ENCODE measurements around the gene MTA3.

The MTA3 gene

DNA sequence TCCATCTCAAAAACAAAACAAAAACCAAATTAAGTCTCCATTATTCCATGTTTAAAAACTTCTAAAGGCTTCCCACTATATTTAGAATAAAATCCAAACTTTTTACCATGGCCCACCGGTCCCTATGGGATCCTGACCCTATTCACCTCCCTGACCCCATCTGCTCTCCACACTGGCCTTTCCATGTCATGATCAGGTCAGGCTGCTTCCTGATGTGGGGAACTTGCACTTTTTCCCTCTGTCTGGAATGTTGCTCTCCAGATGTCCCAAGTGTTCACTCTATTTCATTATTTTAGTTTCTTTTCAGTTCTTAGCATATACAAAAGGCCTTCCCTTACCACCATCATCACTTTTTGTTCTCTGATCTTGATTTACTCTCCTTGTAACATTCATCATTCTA, 7.5 kb upstream of the MTA3 start:
- no peaks in the 10 kb centered on the region for H3K36me3 ChIP-seq (replicated peaks; ENCODE audit: low read depth, low read length)
- H3K4me1 ChIP-seq (ENCODE audit: low read length) = peaks cover 6% of the 10 kb centered on the region
- H3K9me3 ChIP-seq (ENCODE audit: insufficient read depth, low read length) = no peaks in the 10 kb centered on the region
- H3K9ac ChIP-seq (ENCODE audit: low read length) = no peak overlapping the region
- no peaks in the 10 kb centered on the region for H4K20me1 ChIP-seq (ENCODE audit: insufficient read depth, low read length)
- TF ChIP-seq, protein P1, sequence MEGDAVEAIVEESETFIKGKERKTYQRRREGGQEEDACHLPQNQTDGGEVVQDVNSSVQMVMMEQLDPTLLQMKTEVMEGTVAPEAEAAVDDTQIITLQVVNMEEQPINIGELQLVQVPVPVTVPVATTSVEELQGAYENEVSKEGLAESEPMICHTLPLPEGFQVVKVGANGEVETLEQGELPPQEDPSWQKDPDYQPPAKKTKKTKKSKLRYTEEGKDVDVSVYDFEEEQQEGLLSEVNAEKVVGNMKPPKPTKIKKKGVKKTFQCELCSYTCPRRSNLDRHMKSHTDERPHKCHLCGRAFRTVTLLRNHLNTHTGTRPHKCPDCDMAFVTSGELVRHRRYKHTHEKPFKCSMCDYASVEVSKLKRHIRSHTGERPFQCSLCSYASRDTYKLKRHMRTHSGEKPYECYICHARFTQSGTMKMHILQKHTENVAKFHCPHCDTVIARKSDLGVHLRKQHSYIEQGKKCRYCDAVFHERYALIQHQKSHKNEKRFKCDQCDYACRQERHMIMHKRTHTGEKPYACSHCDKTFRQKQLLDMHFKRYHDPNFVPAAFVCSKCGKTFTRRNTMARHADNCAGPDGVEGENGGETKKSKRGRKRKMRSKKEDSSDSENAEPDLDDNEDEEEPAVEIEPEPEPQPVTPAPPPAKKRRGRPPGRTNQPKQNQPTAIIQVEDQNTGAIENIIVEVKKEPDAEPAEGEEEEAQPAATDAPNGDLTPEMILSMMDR (IDR thresholded peaks at IDR 0.05; ENCODE audit: low read depth, low read length) = no peak
- no peak for TF ChIP-seq EZH2phosphoT487 (IDR thresholded peaks at IDR 0.05; ENCODE audit: low read depth)
- no peak overlapping the region for H3K4me3 ChIP-seq (ENCODE audit: low read length)
- H3K27ac ChIP-seq (ENCODE audit: low read length) = no peak overlapping the region
- H2AFZ ChIP-seq (ENCODE audit: low read depth, low read length) = no peak overlapping the region
- H3K4me2 ChIP-seq (ENCODE audit: low read length) = no peak overlapping the region
- no peaks in the 10 kb centered on the region for H3K79me2 ChIP-seq (ENCODE audit: low read length)
- H3K27me3 ChIP-seq (ENCODE audit: low read depth, low read length) = peaks cover 5% of the 10 kb centered on the region; the same call in 1 of the 2 replicates

DNA sequence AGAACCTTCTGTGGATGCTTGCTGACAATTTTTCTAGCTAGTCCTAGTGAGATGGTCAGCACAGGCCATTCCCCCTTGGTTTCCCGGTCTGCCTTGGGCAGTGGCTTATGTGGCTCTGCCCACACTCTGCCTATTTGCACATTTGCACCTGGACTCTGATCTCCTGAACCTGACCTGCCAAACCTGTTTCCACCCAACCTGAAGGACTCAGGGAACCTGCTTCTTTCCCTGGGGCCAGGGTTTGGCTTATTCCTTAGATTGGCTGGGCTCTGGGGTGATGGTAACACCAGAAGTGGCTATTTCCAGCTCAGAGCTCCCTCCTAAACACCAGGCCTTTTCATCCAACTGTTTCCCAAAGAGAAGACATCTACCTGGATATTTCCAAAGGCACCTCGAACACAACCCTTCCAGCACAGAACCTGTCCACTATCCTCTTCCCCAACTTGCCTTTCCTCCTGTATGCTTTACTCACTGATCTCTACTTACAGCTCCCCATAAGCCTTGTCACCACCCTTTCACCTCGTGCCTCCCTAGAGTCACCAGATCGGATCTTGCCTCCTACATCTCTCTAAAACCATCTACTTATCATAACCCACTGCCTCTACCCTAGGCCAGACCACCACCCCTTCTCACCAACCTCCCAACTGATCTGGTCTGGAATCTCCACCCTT, 5.8 kb upstream of the MTA3 start:
- Histone ChIP-seq H3K36me3 (replicated peaks; ENCODE audit: low read depth, low read length) (no peaks in the 10 kb centered on the region), H3K9ac (ENCODE audit: low read length) (no peak overlapping the region), H3K4me2 (ENCODE audit: low read length) (no peak overlapping the region), H3K27me3 (ENCODE audit: low read depth, low read length) (peaks cover 5% of the 10 kb centered on the region; the same call in 1 of the 2 replicates), H3K27ac (ENCODE audit: low read length) (no peak overlapping the region), H3K4me1 (ENCODE audit: low read length) (peaks cover 22% of the 10 kb centered on the region), H2AFZ (ENCODE audit: low read depth, low read length) (no peak overlapping the region), H3K4me3 (ENCODE audit: low read length) (no peak overlapping the region), H4K20me1 (ENCODE audit: insufficient read depth, low read length) (no peaks in the 10 kb centered on the region), H3K79me2 (ENCODE audit: low read length) (no peaks in the 10 kb centered on the region), H3K9me3 (ENCODE audit: insufficient read depth, low read length) (no peaks in the 10 kb centered on the region; the same call in 1 of the 2 replicates)
- TF ChIP-seq EZH2phosphoT487 (IDR thresholded peaks at IDR 0.05; ENCODE audit: low read depth) = no peak
- TF ChIP-seq, protein P1 (IDR thresholded peaks at IDR 0.05; ENCODE audit: low read depth, low read length) = no peak

DNA sequence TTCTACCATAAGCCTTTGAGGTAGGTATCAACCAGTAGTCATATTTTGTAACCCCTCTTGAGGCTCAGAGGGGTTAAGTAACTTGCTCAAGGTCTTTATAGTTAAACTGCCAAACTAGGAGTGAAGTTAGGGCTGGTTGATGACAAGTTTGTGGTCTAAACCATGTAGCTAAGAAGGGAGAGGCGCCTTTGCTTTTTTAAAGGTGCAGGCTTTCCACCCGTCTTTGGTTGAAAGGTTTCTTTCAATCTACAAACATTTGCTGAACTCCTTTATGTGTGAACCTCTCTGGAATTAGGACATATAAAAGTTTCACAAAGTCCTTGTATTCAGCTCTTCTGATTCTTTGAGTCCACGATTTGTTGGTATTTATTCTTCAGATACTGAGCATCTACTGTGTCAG, 2.4 kb upstream of the MTA3 start:
- H3K9ac ChIP-seq (ENCODE audit: low read length) = no peak overlapping the region
- H3K4me1 ChIP-seq (ENCODE audit: low read length) = peaks cover 33% of the 10 kb centered on the region
- no peak overlapping the region for H3K27ac ChIP-seq (ENCODE audit: low read length)
- H3K9me3 ChIP-seq (ENCODE audit: insufficient read depth, low read length) = no peaks in the 10 kb centered on the region; the same call in 1 of the 2 replicates
- no peaks in the 10 kb centered on the region for H4K20me1 ChIP-seq (ENCODE audit: insufficient read depth, low read length)
- H3K36me3 ChIP-seq (replicated peaks; ENCODE audit: low read depth, low read length) = no peaks in the 10 kb centered on the region
- peaks cover 5% of the 10 kb centered on the region; the same call in 1 of the 2 replicates for H3K27me3 ChIP-seq (ENCODE audit: low read depth, low read length)
- H3K4me2 ChIP-seq (ENCODE audit: low read length) = no peak overlapping the region
- TF ChIP-seq EZH2phosphoT487 (IDR thresholded peaks at IDR 0.05; ENCODE audit: low read depth) = no peak
- TF ChIP-seq, protein P1 (IDR thresholded peaks at IDR 0.05; ENCODE audit: low read depth, low read length) = no peak
- no peak overlapping the region for H3K4me3 ChIP-seq (ENCODE audit: low read length)
- no peak overlapping the region for H2AFZ ChIP-seq (ENCODE audit: low read depth, low read length)
- H3K79me2 ChIP-seq (ENCODE audit: low read length) = peaks cover 13% of the 10 kb centered on the region

DNA sequence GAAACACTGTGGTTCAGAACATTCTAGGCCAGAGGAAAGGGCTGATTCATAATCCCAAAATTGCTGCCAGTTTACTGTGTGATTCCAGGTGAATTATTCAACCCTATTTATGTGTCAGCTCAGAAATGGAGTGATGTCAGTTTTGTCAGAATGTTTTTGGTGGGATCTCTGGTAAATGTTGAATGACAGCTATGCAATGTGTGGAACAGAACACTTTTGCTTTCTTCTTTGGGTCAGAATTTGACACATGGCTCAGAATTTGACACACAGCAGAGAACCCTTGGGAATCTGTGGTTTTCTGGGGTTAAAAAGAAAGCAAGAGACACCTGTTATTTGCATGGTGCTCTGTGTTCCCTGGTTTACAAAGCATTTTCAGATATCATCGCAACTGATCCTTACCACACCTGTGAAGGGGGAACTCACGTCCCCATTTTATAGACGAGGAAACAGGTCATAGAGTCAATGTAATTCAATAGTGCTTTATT, 1.6 kb upstream of the MTA3 start:
- Histone ChIP-seq H3K9ac (ENCODE audit: low read length) (peak overlapping the region; percentile 42; the same call in 1 of the 2 replicates), H3K79me2 (ENCODE audit: low read length) (peaks cover 13% of the 10 kb centered on the region), H3K27me3 (ENCODE audit: low read depth, low read length) (peaks cover 2% of the 10 kb centered on the region; the same call in 1 of the 2 replicates), H3K27ac (ENCODE audit: low read length) (no peak overlapping the region), H3K36me3 (replicated peaks; ENCODE audit: low read depth, low read length) (peaks cover 4% of the 10 kb centered on the region), H2AFZ (ENCODE audit: low read depth, low read length) (no peak overlapping the region), H4K20me1 (ENCODE audit: insufficient read depth, low read length) (no peaks in the 10 kb centered on the region), H3K4me2 (ENCODE audit: low read length) (peak overlapping the region; percentile 76), H3K4me3 (ENCODE audit: low read length) (no peak overlapping the region), H3K9me3 (ENCODE audit: insufficient read depth, low read length) (no peaks in the 10 kb centered on the region; the same call in 1 of the 2 replicates), H3K4me1 (ENCODE audit: low read length) (peaks cover 27% of the 10 kb centered on the region)
- no peak for TF ChIP-seq EZH2phosphoT487 (IDR thresholded peaks at IDR 0.05; ENCODE audit: low read depth)
- TF ChIP-seq, protein P1 (IDR thresholded peaks at IDR 0.05; ENCODE audit: low read depth, low read length) = no peak
